IMR-90 (cell line): ENCODE measurements around the gene HCN2.

Experiments
- CTCF ChIP-seq: conservative IDR thresholded peaks from 2 replicates; pipeline ENCODE4 v1.5.1; 2012; ENCODE audit warnings: mild to moderate bottlenecking, low read depth, low read length, improper control_type of control experiment
- POLR2A ChIP-seq: IDR thresholded peaks from 2 replicates; pipeline ENCODE4 v1.6.1; 2012; ENCODE audit warnings: mild to moderate bottlenecking, low read depth, low read length

GRCh38 chr19:547117-547516 lies 42.6 kb upstream of the HCN2 start:
- TF ChIP-seq POLR2A (no peak), CTCF (no peak)
